ENCODE measurements around the gene HSDL1. TPM values are rescaled to one million over a fixed set of nuclear protein-coding genes. Genes with fewer than 3 reads are reported as not detected.

The HSDL1 gene
- polyA plus RNA-seq, 4 donors, result 7.1 to 18.7 (median 10.4) TPM

Other genes with a start within 250 kb of the HSDL1 start
- 1 to 10 TPM; 2.2 to 5.3 (median 3.4) TPM for gene MLYCD, start 246.1 kb downstream of the HSDL1 start, polyA plus RNA-seq
- 100 to 1,000 TPM in 1 of 4 donors, 10 to 100 TPM in 2, 1 to 10 TPM in 1; 3.4 to 101 (median 41.1) TPM for gene OSGIN1, start 191.9 kb downstream of the HSDL1 start, polyA plus RNA-seq
- 1 to 10 TPM in 1 of 4 donors, under 1 TPM in 1, not detected in 2; 0.18 to 5.9 TPM for gene NECAB2, start 176.9 kb downstream of the HSDL1 start, polyA plus RNA-seq
- gene SLC38A8, start 102.4 kb downstream of the HSDL1 start, polyA plus RNA-seq, result under 1 TPM in 1 of 4 donors, not detected in 3; 0.33 TPM
- gene MBTPS1, start 28.2 kb downstream of the HSDL1 start, polyA plus RNA-seq, result 10 to 100 TPM; 24.0 to 69.0 (median 35.7) TPM
- gene DNAAF1, start 131 bp upstream of the HSDL1 start, polyA plus RNA-seq, result 1 to 10 TPM in 1 of 4 donors, under 1 TPM in 2, not detected in 1; 0.24 to 2.0 (median 0.72) TPM
- gene TAF1C, start 41.9 kb upstream of the HSDL1 start, polyA plus RNA-seq, result 10 to 100 TPM; 33.4 to 61.3 (median 39.9) TPM
- under 1 TPM in 2 of 4 donors, not detected in 2; 0.22 to 0.27 TPM for gene ADAD2, start 46.0 kb upstream of the HSDL1 start, polyA plus RNA-seq
- gene KCNG4, start 94.8 kb upstream of the HSDL1 start, polyA plus RNA-seq, result not detected
- 1 to 10 TPM; 1.6 to 5.4 (median 3.8) TPM for gene WFDC1, start 149.7 kb upstream of the HSDL1 start, polyA plus RNA-seq
- gene ATP2C2, start 223.4 kb upstream of the HSDL1 start, polyA plus RNA-seq, result 10 to 100 TPM in 2 of 4 donors, 1 to 10 TPM in 2; 4.0 to 45.7 (median 15.6) TPM